HPDE6-E6E7 (cell line): ENCODE results near the gene BCLAF1.
"Not testable (repeated sequence)": the region's sequence is repeated elsewhere in the genome, so short reads cannot be mapped to it uniquely, and the experiment has no call there.

Source experiments
- DNase-seq: peaks from one replicate; pipeline ENCODE4 v3.0.0; 2011; ENCODE audit warnings: missing footprints; ENCODE audit errors: extremely low spot score

The BCLAF1 gene

DNA sequence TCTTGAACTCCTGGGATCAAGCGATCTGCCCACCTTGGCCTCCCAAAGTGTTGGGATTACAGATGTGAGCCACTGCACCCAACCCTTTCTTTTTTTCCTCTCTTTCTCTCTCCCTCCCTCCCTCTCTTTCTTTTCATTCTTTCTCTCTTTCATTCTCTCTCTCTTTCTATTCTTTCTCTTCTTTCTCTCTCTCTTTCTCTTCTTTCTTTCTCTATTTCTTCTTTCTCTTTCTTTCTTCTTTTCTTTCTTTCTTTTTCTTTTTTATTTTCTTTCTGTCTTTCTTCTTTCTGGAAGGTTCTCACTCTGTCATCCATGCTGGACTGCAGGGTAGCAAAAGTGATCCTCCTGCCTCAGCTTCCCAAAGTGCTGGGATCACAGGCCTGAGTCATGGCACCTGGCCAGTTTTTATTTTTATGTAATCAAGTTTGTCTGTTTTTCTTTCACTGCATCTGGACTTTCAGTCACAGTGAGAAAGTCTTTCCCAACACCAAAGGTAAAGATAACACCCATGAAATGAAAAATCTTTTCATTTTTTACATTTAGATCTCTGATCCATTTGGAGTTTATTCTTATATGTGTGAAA, 20.2 kb upstream of the BCLAF1 start:
- DNase-seq, result no peak

DNA sequence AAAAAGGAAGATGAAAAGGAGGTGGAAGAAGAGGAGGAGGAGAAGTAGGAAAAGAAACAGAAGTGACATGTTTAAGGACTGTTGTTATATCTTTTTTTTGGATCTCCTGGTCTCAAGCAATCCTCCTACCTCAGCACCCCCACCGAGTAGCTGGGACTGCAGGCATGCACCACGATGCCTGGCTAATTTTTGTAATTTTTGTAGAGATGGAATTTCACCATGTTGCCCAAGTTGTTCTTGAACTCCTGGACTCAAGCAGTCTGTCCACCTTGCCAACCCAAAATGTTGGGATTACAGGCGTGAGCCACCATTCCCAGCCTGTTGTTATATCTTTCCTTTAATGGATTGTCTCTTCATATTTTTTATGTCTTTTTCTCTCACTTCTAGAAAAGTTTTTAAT, 19.5 kb upstream of the BCLAF1 start:
- DNase-seq, result no peak

DNA sequence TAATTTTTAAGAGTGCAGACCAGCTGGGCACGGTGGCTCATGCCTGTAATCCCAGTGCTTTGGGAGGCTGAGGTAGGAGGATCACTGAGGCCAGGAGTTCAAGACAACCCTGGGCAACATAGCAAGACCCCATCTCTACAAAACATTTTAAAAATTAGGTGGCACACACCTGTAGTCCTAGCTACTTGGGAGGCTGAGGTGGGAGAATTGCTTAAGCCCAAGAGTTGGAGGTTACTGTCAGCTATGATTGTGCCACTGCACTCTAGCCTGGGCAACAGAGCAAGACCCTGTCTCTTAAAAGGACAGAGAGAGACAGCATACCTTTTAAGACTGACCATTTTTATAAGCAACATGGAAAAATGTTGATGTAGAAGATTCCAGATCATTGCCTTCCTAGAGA, 18.8 kb upstream of the BCLAF1 start:
- DNase-seq, result not testable (repeated sequence)

DNA sequence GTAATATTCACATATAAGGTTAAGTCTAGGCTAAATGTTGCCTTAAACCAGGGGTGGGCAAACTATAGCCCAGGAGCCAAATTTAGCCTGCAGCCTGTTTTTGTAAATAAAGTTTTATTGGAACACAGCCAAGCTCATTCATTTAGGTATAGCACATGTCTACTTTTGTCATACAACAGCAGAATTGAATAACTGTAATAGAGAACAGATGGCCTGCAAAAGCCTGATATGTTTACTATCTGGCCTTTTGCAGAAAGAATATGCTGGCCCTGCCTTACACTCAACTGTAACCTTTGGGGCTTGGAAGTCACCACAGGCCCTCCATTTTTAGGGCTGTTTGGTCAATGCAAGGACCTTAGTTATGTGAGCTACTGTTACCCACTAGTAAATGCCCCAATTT, 17.7 kb upstream of the BCLAF1 start:
- no peak for DNase-seq

DNA sequence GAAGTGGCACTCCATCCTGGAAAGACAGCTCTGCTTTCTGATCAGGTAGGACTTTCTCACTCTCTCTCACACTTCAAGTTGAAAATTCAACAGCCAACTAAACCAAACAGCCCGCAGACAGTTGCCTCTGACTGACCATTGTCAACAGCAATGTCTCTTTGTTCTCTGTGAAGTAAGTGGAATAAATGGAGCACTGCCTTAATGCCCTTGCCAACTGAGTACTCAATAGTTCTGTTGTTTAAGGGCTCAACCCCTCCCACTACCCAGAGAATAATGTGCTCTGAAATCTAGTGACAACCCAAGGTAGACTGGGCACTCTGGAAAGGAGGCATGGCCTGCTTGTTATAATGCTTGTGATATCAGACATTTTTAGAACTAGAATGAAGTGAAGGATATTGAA, 16.8 kb upstream of the BCLAF1 start:
- DNase-seq, result no peak

DNA sequence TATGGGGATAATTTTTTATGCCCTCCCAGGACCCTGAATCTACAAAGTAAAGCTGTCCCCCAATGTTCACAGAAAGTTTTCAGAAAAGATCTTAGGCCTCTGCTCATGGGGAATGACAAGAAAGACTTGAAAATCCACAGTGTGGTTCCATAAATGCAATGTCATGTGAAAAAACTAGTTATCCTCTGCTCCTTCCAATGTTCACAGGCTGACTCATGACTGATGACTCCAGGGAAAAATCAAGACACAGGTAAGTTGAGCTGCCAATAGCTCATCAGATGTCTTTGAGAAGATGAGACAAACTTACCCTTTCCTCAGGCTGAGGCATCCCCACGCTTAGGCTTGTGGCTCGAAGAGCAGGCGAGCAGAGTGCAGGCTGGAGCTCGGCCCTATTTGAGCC, 14.8 kb upstream of the BCLAF1 start:
- no peak for DNase-seq

DNA sequence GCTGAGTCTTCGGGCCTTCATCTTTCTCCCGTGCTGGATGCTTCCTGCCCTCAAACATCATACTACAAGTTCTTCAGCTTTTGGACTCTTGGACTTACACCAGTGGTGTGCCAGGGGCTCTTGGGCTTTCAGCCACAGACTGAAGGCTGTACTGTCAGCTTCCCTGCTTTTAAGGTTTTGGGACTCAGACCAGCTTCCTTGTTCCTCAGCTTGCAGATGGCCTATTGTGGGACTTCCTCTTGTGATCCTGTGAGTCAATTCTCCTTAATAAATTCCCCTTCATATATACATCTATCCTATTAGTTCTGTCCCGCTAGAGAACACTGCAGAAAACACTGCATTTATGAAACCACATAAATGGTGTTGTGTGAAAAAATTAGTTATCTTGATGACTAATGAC, 13.9 kb upstream of the BCLAF1 start:
- DNase-seq, result no peak

DNA sequence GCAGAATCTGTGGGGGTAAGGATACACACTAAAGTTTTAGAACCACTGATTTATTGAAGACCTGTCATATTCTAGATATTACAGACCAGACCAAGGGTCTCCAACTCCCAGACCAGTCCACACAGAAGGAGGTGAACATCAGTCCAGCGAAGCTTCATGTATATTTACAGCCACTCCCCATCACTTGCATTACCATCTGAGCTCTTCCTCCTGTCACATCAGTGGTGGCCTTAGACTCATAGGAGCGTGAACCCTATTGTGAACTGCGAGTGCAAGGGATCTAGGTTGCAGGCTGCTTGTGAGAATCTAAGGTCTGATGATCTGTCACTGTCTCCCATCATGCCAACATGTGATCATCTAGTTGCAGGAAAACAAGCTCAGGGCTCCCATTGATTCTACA, 5.0 kb upstream of the BCLAF1 start:
- no peak for DNase-seq

DNA sequence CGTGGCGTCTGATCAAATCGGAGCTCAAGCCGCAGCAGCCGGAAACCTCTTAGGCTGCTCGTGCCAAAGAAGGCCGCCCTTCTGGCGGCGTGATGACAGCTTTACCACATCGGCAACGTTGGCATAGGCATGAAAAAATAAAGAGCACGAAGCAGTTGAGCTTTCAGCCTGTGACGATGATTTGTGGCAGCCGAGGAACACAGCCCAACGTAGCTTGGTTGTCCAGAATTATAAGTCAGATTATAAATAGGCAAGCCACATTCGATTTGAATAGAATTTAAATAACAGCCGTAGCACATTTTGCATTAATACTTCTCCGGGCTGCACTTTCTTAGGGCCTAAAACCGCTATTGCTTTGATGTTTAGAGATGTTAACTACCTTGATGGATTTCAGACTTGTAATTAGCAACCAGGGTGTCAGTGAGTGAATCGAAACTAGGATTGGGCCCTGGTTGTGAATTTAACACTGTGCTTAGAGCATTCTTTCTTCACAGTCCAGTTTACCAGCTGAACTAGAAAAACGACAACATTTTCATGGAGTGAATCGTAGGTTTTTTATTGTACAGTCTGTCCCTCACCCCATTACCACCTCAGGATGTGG, 864 bp upstream of the BCLAF1 start:
- DNase-seq, result peak; percentile 31

DNA sequence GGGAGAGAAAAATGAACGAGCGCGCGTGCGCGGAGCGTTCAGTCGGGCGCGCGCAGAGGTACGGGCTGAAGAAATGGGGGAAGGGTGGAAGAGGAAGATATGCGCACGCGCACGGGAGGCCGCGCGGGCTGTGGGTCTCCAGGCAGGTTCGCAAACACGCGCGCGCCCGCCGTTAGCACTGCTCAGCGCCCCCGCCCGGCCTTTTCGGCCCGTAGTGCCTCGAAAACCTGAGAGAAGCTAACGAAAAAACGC, 393 bp downstream of the BCLAF1 start:
- DNase-seq, result no peak

DNA sequence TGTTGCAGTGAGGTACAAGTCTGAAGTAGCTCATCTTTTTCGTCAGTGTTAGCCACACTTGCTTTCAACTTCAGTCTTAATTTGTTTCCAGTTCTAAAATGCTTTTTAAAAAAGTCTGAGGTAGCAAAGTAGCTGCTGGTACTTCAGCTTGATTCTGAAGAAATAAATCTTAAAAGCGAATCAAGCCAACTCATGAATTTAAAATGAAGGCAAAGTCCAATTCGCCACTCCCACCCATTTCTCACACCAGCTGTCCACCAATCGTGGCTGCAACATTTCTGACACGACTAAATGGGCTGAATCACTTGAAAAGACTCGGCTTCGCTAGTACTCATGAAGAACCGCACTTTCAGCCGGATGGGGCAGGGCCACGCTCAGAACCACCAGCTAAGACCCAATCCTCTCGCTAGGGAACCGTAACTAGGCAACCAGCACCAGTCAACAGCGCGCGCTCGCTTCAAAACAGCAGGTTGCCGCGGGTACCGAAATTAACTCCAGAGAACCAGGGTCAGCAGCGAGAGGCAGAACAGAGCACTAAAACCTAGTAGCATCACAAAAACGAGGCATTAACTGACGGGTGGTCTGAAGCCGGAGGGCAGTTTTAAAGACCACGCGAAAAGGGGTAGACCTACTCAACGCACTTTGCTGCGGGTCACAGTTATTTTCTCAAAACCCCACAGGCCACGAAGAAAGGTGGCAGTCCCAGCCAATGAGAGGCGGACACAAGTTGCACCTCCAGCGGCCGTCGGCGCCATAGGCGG, 900 bp downstream of the BCLAF1 start:
- peak; percentile 74 for DNase-seq

DNA sequence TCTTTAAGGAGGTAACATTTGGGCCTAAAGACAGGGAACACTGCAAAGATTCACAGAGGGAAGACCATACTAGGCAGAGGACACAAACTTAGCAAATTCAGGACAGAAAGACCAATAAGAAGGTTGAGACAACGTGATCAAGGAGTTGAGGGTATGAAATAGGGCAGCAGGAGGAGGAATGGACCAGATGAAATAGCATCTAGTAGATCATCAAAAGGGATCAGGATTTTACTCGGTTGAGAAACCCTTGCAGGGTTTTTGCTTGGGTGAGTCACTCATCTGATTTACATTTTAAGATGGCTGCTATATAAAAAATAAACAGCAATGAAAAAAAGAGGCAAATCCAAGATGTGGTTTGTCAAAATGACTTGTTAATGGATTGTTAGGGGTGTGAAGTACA, 4.7 kb downstream of the BCLAF1 start:
- peak; percentile 16 for DNase-seq

DNA sequence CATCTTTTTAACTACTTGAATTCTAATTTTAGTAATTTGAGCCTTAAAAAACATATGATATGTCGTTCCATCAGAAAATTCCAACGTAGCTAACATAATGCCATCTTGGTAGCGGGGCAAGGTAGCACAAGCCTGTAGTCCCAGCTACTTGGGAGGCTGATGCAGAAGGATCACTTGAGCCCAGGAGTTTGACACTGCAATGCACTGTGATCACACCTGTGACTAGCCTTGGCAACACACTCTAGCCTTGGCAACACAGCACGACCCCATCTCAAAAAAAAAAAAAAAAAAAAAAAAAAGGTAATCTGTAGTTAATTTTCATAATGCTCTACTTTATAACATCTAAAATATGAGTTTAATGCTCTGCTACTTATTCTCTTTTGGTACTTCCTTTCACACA, 6.7 kb downstream of the BCLAF1 start:
- DNase-seq, result no peak

DNA sequence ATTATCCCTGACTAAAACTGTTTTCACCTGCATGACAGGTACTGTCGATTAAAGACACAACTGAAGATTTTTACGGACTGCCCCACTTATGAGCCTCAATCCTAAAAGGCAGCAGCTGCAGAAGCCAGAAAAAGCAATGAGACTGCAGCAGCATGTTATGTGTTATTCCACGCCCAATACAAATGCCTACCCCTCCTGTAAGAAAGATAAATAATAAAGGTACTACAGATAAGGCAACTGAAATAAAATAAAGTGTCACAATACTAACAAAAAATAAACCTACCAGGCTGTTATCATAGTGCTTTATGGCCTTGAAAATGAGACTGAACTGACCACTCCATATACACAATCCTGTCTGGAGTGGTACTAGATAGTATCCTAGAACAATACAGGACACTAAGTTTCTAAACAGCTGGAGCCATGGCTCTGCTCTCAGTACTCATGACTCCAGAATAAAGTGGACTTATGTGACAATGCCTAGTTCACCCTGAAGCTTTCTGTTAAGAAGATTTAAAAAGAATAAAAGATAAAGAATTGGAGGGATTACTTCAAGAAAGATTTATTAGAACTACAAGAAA, 9.5 kb downstream of the BCLAF1 start:
- DNase-seq, result no peak

DNA sequence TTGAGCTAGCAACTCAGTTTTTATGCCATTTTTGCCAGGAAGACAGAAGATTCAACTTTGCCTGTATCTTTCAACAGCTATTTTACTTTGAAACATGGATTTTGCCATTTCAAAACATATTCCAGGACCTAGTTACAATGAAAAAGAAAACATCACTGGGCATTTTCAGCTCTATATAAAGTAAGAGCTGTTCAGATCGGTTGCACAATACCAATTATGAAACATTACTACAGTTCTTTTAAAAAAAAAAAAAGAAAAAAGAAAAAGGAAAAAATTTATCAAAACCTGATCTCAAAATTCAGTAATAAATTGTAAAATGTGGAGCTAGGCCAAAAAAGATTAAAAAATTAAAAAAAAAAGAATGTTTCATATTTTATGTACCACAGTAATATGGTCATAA, 15.6 kb downstream of the BCLAF1 start:
- DNase-seq, result no peak

DNA sequence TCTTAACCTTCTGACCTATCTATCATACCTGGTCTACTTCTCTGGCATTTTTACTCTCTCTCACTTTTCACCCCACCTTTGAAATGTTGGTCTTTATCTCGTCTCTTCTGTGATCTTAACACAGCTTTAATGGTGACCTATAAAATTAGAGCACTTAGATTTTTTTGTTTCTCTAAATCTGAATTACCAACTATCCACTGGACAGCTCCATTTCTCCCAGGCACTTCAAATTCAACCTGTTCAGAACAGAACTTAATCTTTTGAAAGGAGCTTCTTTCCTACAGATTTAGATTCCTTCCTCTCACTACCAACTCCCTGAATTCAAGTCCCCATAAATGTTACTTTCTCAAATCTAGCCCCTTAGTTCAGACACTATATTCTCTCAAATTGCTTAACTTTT, 24.5 kb downstream of the BCLAF1 start:
- no peak for DNase-seq

DNA sequence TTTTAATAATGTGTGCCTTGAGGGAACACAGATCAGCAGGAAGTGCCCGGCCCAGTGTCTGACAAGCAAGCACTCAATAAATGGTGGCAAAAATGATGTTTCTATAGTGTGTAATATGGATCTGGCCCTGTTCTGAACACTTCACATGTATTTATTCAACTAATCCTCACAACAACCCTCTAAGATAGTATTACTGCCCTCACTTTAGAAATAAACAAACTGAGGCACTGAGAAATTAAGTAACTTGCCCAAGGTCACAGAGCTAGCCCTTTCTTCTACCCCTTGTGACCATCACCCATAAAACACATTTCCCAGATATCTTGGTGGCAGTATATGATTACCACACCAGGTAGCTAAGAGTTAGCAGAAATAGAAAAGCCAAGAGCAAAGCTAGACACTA, 26.7 kb downstream of the BCLAF1 start:
- no peak for DNase-seq

DNA sequence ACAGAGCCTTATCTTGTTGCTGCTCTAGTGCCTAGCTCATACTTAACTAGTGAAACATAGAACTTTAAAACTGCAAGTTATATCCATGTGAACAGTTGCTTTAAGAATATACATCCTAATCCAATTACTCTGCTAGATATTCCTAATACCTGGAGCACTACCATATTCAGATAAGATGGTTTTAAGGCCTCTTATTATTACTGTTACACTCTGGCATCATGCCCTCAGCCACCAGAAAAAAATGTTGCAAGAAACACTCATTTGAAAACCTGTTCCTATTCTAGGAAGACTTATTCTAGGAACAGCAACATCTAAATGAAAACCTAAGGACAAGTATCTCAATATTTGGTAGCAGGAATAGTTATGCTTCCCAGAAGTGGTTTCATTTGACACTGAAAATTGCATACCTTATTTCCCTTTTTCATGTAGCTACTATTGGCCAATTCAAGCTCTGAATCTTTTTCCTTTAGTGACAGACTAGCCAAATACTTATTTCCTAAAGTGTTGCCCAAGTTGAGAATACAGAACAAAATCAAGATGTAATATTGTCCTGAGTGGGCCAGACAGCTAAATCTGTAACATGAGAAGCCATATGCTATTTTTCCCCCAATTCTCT, 34.7 kb downstream of the BCLAF1 start:
- DNase-seq, result no peak

DNA sequence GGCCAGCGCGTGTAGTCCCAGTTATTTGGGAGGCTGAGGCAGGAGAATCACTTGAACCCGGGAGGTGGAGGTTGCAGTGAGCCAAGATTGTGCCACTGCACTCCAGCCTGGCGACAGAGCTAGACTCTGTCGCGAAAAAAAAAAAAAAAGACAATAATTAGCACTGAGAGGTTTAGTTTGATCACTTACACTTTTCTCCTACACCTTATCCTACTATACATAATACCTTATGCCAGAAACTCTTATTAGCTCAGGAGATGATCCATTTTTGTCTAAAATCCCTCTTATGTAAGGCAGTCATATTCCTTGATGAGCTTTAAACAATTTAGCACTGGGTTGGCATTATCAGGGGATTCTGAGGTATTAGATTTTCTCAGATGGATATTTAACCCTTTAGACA, 35.9 kb downstream of the BCLAF1 start:
- no peak for DNase-seq

DNA sequence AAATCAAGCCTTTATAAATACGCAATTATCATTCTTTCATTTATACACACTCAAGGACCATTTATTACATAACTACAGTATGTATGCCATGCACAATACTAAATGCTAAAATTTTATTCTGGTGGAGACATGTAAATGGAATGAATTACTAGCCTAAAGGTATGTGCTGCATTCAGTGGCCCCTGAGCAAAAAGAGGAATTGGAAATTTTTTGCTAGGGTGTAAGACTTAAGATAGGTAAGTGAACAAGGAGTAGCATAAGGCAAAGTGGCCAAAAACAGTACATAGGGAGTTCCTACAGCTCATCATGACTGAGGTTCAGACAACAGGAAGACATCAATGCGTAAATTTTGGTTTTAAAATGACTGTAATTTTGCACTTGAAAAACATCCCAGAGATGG, 37.2 kb downstream of the BCLAF1 start:
- no peak for DNase-seq

DNA sequence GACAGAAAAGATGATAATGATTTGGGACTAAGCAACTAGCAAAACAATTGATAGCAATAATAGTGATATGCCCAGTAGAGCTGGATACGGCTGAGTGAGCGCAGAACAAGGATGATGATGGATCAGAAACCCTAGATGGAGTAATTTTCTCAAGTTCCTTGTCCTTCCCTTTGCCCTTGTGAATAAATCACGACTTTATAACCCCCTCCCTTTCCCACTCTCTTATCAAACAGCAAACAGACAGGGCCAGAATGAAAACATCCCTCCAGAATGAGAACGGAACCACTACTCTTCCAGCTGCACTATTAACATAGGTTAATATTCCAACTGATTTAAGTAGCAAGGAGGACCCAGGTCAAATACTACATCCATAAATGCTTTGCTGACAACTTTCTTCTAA, 38.3 kb downstream of the BCLAF1 start:
- no peak for DNase-seq

DNA sequence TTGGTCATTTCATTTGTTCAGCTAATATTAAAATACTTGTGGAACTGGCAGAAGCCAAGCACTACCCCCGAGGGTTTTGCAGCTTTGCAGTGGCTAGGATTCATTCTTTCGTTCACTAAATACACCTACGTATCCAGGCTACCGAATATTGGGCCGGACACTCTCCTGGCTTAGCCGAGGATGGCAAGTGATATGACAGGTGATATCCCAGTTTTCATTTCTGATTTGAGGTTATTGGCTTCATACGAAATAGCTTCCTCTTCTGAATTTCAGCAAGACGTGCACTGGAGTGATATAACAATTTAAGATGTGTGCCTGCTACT, 39.0 kb downstream of the BCLAF1 start:
- DNase-seq, result no peak
